ENCODE data around the gene EIF4A3.
"Not testable (repeated sequence)": the region's sequence is repeated elsewhere in the genome, so short reads cannot be mapped to it uniquely, and the experiment has no call there.

Gene EIF4A3

GRCh38 chr17:80171681-80172080 lies 24.8 kb upstream of the EIF4A3 start:
- DNase-seq (ENCODE audit: low read depth) = no peak

GRCh38 chr17:80169784-80170500 lies 23.0 kb upstream of the EIF4A3 start, which contains the start of gene CARD14:
CARD14 (plus strand) TSS chr17:80170030; CDS start chr17:80181439, 11,409 bp downstream.
- no peak for DNase-seq (ENCODE audit: low read depth)

GRCh38 chr17:80169107-80169506 lies 22.2 kb upstream of the EIF4A3 start:
- DNase-seq (ENCODE audit: low read depth) = no peak

- DNase-seq (ENCODE audit: low read depth) = no peak
These were observed 21.4 kb upstream of the EIF4A3 start for GRCh38 chr17:80168371-80168770.

GRCh38 chr17:80166446-80166845 lies 19.5 kb upstream of the EIF4A3 start:
- no peak for DNase-seq (ENCODE audit: low read depth)

- no peak for DNase-seq (ENCODE audit: low read depth)
These were observed 17.3 kb upstream of the EIF4A3 start for GRCh38 chr17:80164185-80164584.

- DNase-seq (ENCODE audit: low read depth) = no peak
These were observed 16.4 kb upstream of the EIF4A3 start for GRCh38 chr17:80163336-80163735.

GRCh38 chr17:80160536-80160935 lies 13.6 kb upstream of the EIF4A3 start:
- no peak for DNase-seq (ENCODE audit: low read depth)

GRCh38 chr17:80158846-80159245 lies 11.9 kb upstream of the EIF4A3 start:
- DNase-seq (ENCODE audit: low read depth) = no peak

- DNase-seq (ENCODE audit: low read depth) = not testable (repeated sequence)
These were observed 8.7 kb upstream of the EIF4A3 start for GRCh38 chr17:80155600-80155999.

GRCh38 chr17:80154166-80154565 lies 7.2 kb upstream of the EIF4A3 start:
- no peak for DNase-seq (ENCODE audit: low read depth)

GRCh38 chr17:80153004-80153403 lies 6.1 kb upstream of the EIF4A3 start:
- DNase-seq (ENCODE audit: low read depth) = no peak

GRCh38 chr17:80152081-80152702 lies 5.3 kb upstream of the EIF4A3 start:
- no peak for DNase-seq (ENCODE audit: low read depth)

GRCh38 chr17:80151333-80151732 lies 4.4 kb upstream of the EIF4A3 start:
- peak; percentile 60 for DNase-seq (ENCODE audit: low read depth)

- DNase-seq (ENCODE audit: low read depth) = no peak
These were observed 550 bp downstream of the EIF4A3 start for GRCh38 chr17:80146121-80147034.

- DNase-seq (ENCODE audit: low read depth) = no peak
These were observed 1.6 kb downstream of the EIF4A3 start for GRCh38 chr17:80145076-80146075.

- DNase-seq (ENCODE audit: low read depth) = no peak
These were observed 4.0 kb downstream of the EIF4A3 start for GRCh38 chr17:80142929-80143328.

- DNase-seq (ENCODE audit: low read depth) = no peak
These were observed 5.3 kb downstream of the EIF4A3 start for GRCh38 chr17:80141463-80142165.

GRCh38 chr17:80138856-80139426 lies 8.0 kb downstream of the EIF4A3 start:
- no peak for DNase-seq (ENCODE audit: low read depth)

- DNase-seq (ENCODE audit: low read depth) = no peak
These were observed 9.8 kb downstream of the EIF4A3 start for GRCh38 chr17:80137131-80137530.

- no peak for DNase-seq (ENCODE audit: low read depth)
These were observed 13.3 kb downstream of the EIF4A3 start for GRCh38 chr17:80133626-80133970.
